ENCODE results near the gene STRBP.
"Not testable (repeated sequence)": the region's sequence is repeated elsewhere in the genome, so short reads cannot be mapped to it uniquely, and the experiment has no call there.

STRBP gene

GRCh38 chr9:123248630-123249029 lies 19.8 kb downstream of the STRBP start:
- no peak for DNase-seq

GRCh38 chr9:123246534-123246933 lies 21.9 kb downstream of the STRBP start:
- DNase-seq: no peak

GRCh38 chr9:123239726-123240125 lies 28.7 kb downstream of the STRBP start:
- no peak for DNase-seq

- DNase-seq: peak in 1 of 2 experiments; percentile 1
These were observed 30.0 kb downstream of the STRBP start for GRCh38 chr9:123238365-123238764.

GRCh38 chr9:123237220-123237619 lies 31.2 kb downstream of the STRBP start:
- DNase-seq: no peak

GRCh38 chr9:123235448-123235847 lies 32.9 kb downstream of the STRBP start:
- no peak for DNase-seq

- DNase-seq: no peak
These were observed 33.5 kb downstream of the STRBP start for GRCh38 chr9:123234853-123235252.

GRCh38 chr9:123232332-123232731 lies 36.1 kb downstream of the STRBP start:
- no peak for DNase-seq

GRCh38 chr9:123231421-123231820 lies 37.0 kb downstream of the STRBP start:
- no peak for DNase-seq

GRCh38 chr9:123228967-123229366 lies 39.4 kb downstream of the STRBP start:
- DNase-seq: no peak

- DNase-seq: no peak
These were observed 42.4 kb downstream of the STRBP start for GRCh38 chr9:123225995-123226394.

GRCh38 chr9:123225374-123225813 lies 43.0 kb downstream of the STRBP start:
- peak in 1 of 2 experiments; percentile 28 for DNase-seq

GRCh38 chr9:123220127-123220526 lies 48.3 kb downstream of the STRBP start:
- no peak for DNase-seq

- no peak for DNase-seq
These were observed 49.6 kb downstream of the STRBP start for GRCh38 chr9:123218831-123219230.

- DNase-seq: no peak
These were observed 51.2 kb downstream of the STRBP start for GRCh38 chr9:123217128-123217654.

GRCh38 chr9:123216251-123216797 lies 52.1 kb downstream of the STRBP start:
- DNase-seq: peak; percentile 43 to 57

- DNase-seq: no peak
These were observed 57.3 kb downstream of the STRBP start for GRCh38 chr9:123211081-123211480.

GRCh38 chr9:123208626-123209174 lies 59.7 kb downstream of the STRBP start:
- DNase-seq: no peak

GRCh38 chr9:123206065-123206464 lies 62.3 kb downstream of the STRBP start:
- DNase-seq: no peak

GRCh38 chr9:123201083-123201482 lies 67.3 kb downstream of the STRBP start:
- DNase-seq: no peak

GRCh38 chr9:123200469-123200868 lies 67.9 kb downstream of the STRBP start:
- not testable (repeated sequence) for DNase-seq

- no peak for DNase-seq
These were observed 72.3 kb downstream of the STRBP start for GRCh38 chr9:123196124-123196523.

- no peak for DNase-seq
These were observed 74.4 kb downstream of the STRBP start for GRCh38 chr9:123194023-123194422.

GRCh38 chr9:123191680-123192079 lies 76.7 kb downstream of the STRBP start:
- DNase-seq: no peak

GRCh38 chr9:123191260-123191659 lies 77.1 kb downstream of the STRBP start:
- peak in 1 of 2 experiments; percentile 26 for DNase-seq

Data from NCI-H526 (cell line).